Spleen (tissue), 13 donors: ENCODE data around the gene GAMT. TPM values are rescaled to one million over a fixed set of nuclear protein-coding genes. Genes with fewer than 3 reads are reported as not detected.
A peak's percentile ranks its signal among the peaks of the same experiment; 100 is the strongest.

Source experiments
- DNase-seq: peaks from one replicate; pipeline ENCODE4 v3.0.0-alpha.2; 2020
- H3K27ac ChIP-seq, 8 donors: fragments of 200-600 bp; sonication (generic) in 7 of 8; 1 replicate in 4 of 8; 2 replicates in 4 of 8; pipeline versions ENCODE4 v1.5.0 to v1.8.0; 2016 to 2021; ENCODE audit warnings: inconsistent platforms in 4 of 8, mild to moderate bottlenecking in 4 of 8, moderate library complexity in 1 of 8
- H3K27me3 ChIP-seq, 7 donors: fragments of 200-600 bp; sonication (generic) in 6 of 7; replicated peaks in 1 of 7; 1 replicate in 4 of 7; 2 replicates in 3 of 7; pipeline versions ENCODE4 v1.5.0 to v1.8.0; 2016 to 2021; ENCODE audit warnings: inconsistent platforms in 3 of 7, mild to moderate bottlenecking in 1 of 7
- H3K36me3 ChIP-seq, 6 donors: fragments of 200-600 bp; sonication (generic) in 5 of 6; 1 replicate in 4 of 6; 2 replicates in 2 of 6; pipeline versions ENCODE4 v1.5.0 to v1.8.0; 2016 to 2021; ENCODE audit warnings: inconsistent platforms in 2 of 6
- H3K4me1 ChIP-seq, 6 donors: fragments of 200-600 bp; sonication (generic) in 5 of 6; 1 replicate in 3 of 6; 2 replicates in 3 of 6; pipeline versions ENCODE4 v1.5.0 to v1.8.0; 2016 to 2021; ENCODE audit warnings: inconsistent platforms in 3 of 6
- H3K4me3 ChIP-seq, 8 donors: fragments of 200-600 bp; sonication (generic) in 7 of 8; 1 replicate in 4 of 8; 2 replicates in 4 of 8; pipeline versions ENCODE4 v1.5.0 to v1.8.0; 2016 to 2021; ENCODE audit warnings: inconsistent platforms in 4 of 8, mild to moderate bottlenecking in 4 of 8, moderate library complexity in 2 of 8
- H3K9me3 ChIP-seq, 8 donors: fragments of 200-600 bp; sonication (generic) in 7 of 8; 1 replicate in 4 of 8; 2 replicates in 4 of 8; pipeline versions ENCODE4 v1.5.0 to v1.8.0; 2016 to 2021; ENCODE audit warnings: inconsistent platforms in 4 of 8
- CTCF ChIP-seq, 11 experiments: fragments of 200-600 bp in 7 of 11; fragments of 450-650 bp in 4 of 11; sonication (generic) in 4 of 11; IDR thresholded peaks in 8 of 11; conservative IDR thresholded peaks in 3 of 11; 1 replicate in 7 of 11; 2 replicates in 4 of 11; pipeline versions ENCODE4 v1.4.0 to v1.8.0; 2016 to 2021; ENCODE audit warnings: antibody characterized with exemption in 11 of 11, inconsistent platforms in 4 of 11, mild to moderate bottlenecking in 1 of 11
- POLR2A ChIP-seq, 3 donors: fragments of 450-650 bp; IDR thresholded peaks; one replicate each; pipeline ENCODE4 v1.5.1; 2017; ENCODE audit warnings: antibody characterized with exemption in 3 of 3, mild to moderate bottlenecking in 1 of 3
- POLR2AphosphoS5 ChIP-seq, 3 donors: sonication (generic); formaldehyde crosslinking; IDR thresholded peaks; one replicate each; pipeline ENCODE4 v1.5.1; 2017; ENCODE audit warnings: antibody characterized with exemption in 3 of 3
- WGBS, 5 donors: extraction: QIAGEN DNeasy Blood & Tissue Kit in 3 of 5; methylation state at CpG; one replicate each; pipeline versions ENCODE4 v1.1.5 to v1.1.7; 2013 to 2018; 5-methylcytosine and 5-hydroxymethylcytosine counted together
- intact Hi-C: fragments of 100-400 bp; cut with DNase I; formaldehyde crosslinking; loops from one replicate; pipeline ENCODE4 v1.15.0; 2023; ENCODE audit warnings: low total_unique reads
- long read RNA-seq, 2 donors: transcript quantifications; one replicate each; lab custom pipeline, GENCODE V29; 2026
- polyA plus RNA-seq, 3 donors: library from polyadenylated mRNA; stranded (reverse); fragments of 200-250 nt; gene quantifications; one replicate each; pipeline ENCODE4 v1.2.1, GENCODE V29; 2013
- total RNA-seq, 7 donors: library from RNA; depleted of rRNA in 3 of 7; stranded (reverse); fragments of >200 nt in 3 of 7; fragmentation: NEBNext Ultra II Directional in 4 of 7; extraction: Animal tissue kit (Norgen Biotek cat#: 25700) in 4 of 7; gene quantifications; one replicate each; pipeline versions ENCODE4 v1.1.0 to v1.2.1, GENCODE V29; 2016 to 2021
- donor health status: healthy with polysubstance abuse.
- donor health status: DM: no; HTN: no; CAD: no; lungs with moderate emphysema.
- donor health status: DM: no; HTN: no; CAD: no.
- donor health status: Bipolar disorder and iron deficiency.
- donor health status: healthy.
- donor health status: DM: no; HTN: no; CAD: no.
- donor health status: DM: yes; HTN: yes; CAD: no.

Gene GAMT
- total RNA-seq, result 10 to 100 TPM in 4 of 7 donors, 1 to 10 TPM in 3; 7.1 to 14.5 (median 11.2) TPM
- 10 to 100 TPM; 15.2 to 20.4 (median 18.2) TPM for polyA plus RNA-seq
- long read RNA-seq, donor 1, transcript GAMT-201 (6 exons, 1,121 nt), result major isoform, 20 of 939 reads
- long read RNA-seq, donor 1, partial matches to known transcripts, result 682 of 939 reads
- long read RNA-seq, donor 1, other reads (novel, unspliced or antisense), result 236 of 939 reads
- long read RNA-seq, donor 2, transcript GAMT-201 (6 exons, 1,121 nt), result major isoform, 18 of 916 reads
- long read RNA-seq, donor 2, partial matches to known transcripts, result 669 of 916 reads
- long read RNA-seq, donor 2, other reads (novel, unspliced or antisense), result 228 of 916 reads

- H3K4me1 ChIP-seq, result peaks cover 14 to 64% (median 43%) of the 10 kb centered on the region in 6 donors
- H3K9me3 ChIP-seq, result no peaks in the 10 kb centered on the region
- peak within 1 kb of the TSS in 3 of 8 donors; percentile 14 to 46 (median 38) for H3K27ac ChIP-seq
- WGBS, 5 donors, result 0 to 1% (median 1%) methylated on average over 8 to 87 of the region's 87 CpGs
- peak; percentile 87 for DNase-seq
- H3K27me3 ChIP-seq, result peaks cover 0 to 40% (median 7%) of the 10 kb centered on the region in 7 donors
- TF ChIP-seq CTCF (IDR thresholded peaks at IDR 0.05 in 8 of 11, conservative IDR thresholded peaks at IDR 0.05 in 3 of 11), result peak in 8 of 11 experiments; percentile 9 to 76 (median 63)
- TF ChIP-seq POLR2A (IDR thresholded peaks at IDR 0.05), result no peak
- peak; percentile 62 to 74 (median 66) for TF ChIP-seq POLR2AphosphoS5 (IDR thresholded peaks at IDR 0.05)
- H3K4me3 ChIP-seq, result peak within 1 kb of the TSS; percentile 49 to 95 (median 68)
- peaks cover 0 to 5% (median 0%) of the 10 kb centered on the region in 6 donors for H3K36me3 ChIP-seq
- intact Hi-C loops, result loop anchor here (10.0 kb wide), 1 partner anchor 127 kb away; the partner anchor contains the start of gene FAM174C
Observed at GRCh38 chr19:1401138-1401888, at the start of gene GAMT. Gene GAMT, minus strand, starts transcription at chr19:1401542. Its CDS starts 66 bp downstream, at chr19:1401476.

- intact Hi-C loops, result no loop called here
- peaks cover 18 to 70% (median 52%) of the 10 kb centered on the region in 6 donors for H3K4me1 ChIP-seq
- WGBS, 5 donors, result 3 to 10% (median 4%) methylated on average over 32 to 74 of the region's 74 CpGs
- peaks cover 11 to 100% (median 91%) of the 10 kb centered on the region in 7 donors for H3K27me3 ChIP-seq
- no peaks in the 10 kb centered on the region for H3K36me3 ChIP-seq
- no peaks in the 10 kb centered on the region for H3K9me3 ChIP-seq
- no peak within 1 kb of the TSS for H3K27ac ChIP-seq
- TF ChIP-seq POLR2A (IDR thresholded peaks at IDR 0.05) (no peak), CTCF (IDR thresholded peaks at IDR 0.05 in 8 of 11, conservative IDR thresholded peaks at IDR 0.05 in 3 of 11) (no peak), POLR2AphosphoS5 (IDR thresholded peaks at IDR 0.05) (no peak)
- peak within 1 kb of the TSS in 4 of 8 donors; percentile 2 to 48 (median 10) for H3K4me3 ChIP-seq
- DNase-seq, result no peak
Observed at GRCh38 chr19:1449467-1450442, 48.4 kb upstream of the GAMT start, which contains the start of gene APC2. Gene APC2, plus strand, starts transcription at chr19:1450121. Its CDS starts 2,881 bp downstream, at chr19:1453002.

GRCh38 chr19:1447944-1448343 is 46.6 kb upstream of the GAMT start:
- DNase-seq, result no peak
- TF ChIP-seq CTCF (IDR thresholded peaks at IDR 0.05 in 8 of 11, conservative IDR thresholded peaks at IDR 0.05 in 3 of 11), result no peak
- no peak for TF ChIP-seq POLR2AphosphoS5 (IDR thresholded peaks at IDR 0.05)
- TF ChIP-seq POLR2A (IDR thresholded peaks at IDR 0.05), result no peak
- no peaks in the 10 kb centered on the region for H3K9me3 ChIP-seq
- peaks cover 11 to 84% (median 75%) of the 10 kb centered on the region in 7 donors for H3K27me3 ChIP-seq
- no peak overlapping the region for H3K27ac ChIP-seq
- 86 to 91% (median 88%) methylated on average over 9 of the region's 9 CpGs for WGBS, 5 donors
- no peak overlapping the region for H3K4me3 ChIP-seq
- peaks cover 0 to 6% (median 0%) of the 10 kb centered on the region in 6 donors for H3K36me3 ChIP-seq
- intact Hi-C loops, result no loop called here
- H3K4me1 ChIP-seq, result peaks cover 19 to 63% (median 47%) of the 10 kb centered on the region in 6 donors
